Measurements from ENCODE around the gene AGFG1. TPM values are rescaled to one million over a fixed set of nuclear protein-coding genes. Genes with fewer than 3 reads are reported as not detected.

AGFG1 gene
- total and polyA plus RNA-seq, 9 donors: 21.3 to 78.9 (median 49.9) TPM

DNA sequence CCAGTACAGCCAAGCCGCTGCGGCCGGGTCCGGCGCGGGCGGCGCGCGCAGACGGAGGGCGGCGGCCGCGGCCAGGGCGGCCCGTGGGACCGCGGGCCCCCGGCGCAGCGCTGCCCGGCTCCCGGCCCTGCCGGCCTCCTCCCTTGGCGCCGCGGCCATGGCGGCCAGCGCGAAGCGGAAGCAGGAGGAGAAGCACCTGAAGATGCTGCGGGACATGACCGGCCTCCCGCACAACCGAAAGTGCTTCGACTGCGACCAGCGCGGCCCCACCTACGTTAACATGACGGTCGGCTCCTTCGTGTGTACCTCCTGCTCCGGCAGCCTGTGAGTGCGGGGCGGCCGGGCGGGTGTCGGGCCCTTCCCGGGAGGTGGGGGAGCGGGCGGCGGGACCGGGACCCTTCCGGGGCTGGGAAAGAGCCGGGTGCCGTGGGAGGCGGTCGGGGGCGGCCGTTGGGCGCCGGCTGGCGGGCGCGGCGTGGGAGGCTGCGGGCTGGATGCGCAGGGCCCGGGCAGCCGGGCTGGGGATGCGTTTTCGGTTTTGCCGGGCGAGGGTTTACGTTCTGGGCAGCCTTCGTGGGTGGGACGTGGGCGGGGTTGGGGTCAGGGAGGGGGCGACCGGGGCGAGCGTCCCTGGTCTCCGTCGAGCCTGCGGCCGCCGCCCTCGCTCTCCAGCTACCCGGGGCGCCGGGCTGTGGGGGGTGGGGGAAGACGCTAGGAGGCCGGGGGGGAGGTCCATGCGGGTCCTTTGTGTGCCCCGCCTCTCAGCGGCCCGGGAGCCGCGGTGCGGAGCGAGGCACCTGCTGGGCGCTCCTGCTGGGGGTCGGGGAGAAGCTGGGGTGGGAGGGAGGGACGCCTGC, 537 bp downstream of the AGFG1 start:
- TF ChIP-seq EP300 (IDR thresholded peaks at IDR 0.05) (no peak), POLR2A (IDR thresholded peaks at IDR 0.05) (no peak)
- TF ChIP-seq, protein P1, sequence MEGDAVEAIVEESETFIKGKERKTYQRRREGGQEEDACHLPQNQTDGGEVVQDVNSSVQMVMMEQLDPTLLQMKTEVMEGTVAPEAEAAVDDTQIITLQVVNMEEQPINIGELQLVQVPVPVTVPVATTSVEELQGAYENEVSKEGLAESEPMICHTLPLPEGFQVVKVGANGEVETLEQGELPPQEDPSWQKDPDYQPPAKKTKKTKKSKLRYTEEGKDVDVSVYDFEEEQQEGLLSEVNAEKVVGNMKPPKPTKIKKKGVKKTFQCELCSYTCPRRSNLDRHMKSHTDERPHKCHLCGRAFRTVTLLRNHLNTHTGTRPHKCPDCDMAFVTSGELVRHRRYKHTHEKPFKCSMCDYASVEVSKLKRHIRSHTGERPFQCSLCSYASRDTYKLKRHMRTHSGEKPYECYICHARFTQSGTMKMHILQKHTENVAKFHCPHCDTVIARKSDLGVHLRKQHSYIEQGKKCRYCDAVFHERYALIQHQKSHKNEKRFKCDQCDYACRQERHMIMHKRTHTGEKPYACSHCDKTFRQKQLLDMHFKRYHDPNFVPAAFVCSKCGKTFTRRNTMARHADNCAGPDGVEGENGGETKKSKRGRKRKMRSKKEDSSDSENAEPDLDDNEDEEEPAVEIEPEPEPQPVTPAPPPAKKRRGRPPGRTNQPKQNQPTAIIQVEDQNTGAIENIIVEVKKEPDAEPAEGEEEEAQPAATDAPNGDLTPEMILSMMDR (IDR thresholded peaks at IDR 0.05): no peak
- WGBS, 3 donors: 0 to 1% (median 1%) methylated on average over 43 to 105 of the region's 106 CpGs
- no peaks in the 10 kb centered on the region for H3K9me3 ChIP-seq
- peak overlapping the region; percentile 62 to 85 for H3K27ac ChIP-seq
- intact Hi-C loops (cut with DNase I): loop anchor here in 1 of 4 donors (5.0 kb wide), 1 partner anchor 305 kb away; no protein-coding TSS in a partner anchor
- peak; percentile 11 to 57 (median 32) for DNase-seq
- H3K4me3 ChIP-seq: peak overlapping the region; percentile 69
- peaks cover 3% of the 10 kb centered on the region for H3K4me1 ChIP-seq (ENCODE audit: insufficient read depth)
- no peaks in the 10 kb centered on the region for H3K27me3 ChIP-seq
- H3K36me3 ChIP-seq: no peaks in the 10 kb centered on the region

DNA sequence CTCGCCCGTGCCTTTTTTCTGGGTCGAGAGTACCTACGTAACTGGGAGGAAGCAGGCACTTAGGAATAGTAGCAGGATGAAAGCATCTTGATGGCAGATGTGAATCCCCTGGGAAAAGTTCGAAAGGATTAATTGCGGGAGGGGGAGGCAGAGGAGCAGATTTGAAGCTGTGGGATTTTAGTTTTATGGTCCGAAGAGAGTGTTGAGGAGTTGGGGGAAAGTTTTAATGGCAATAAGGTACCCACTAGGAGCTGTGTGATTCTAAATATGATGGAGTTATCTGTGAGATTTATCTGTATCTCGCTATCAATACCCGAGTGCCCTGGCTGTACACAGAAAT, 1.1 kb downstream of the AGFG1 start:
- Histone ChIP-seq H3K9me3 (no peaks in the 10 kb centered on the region), H3K36me3 (no peaks in the 10 kb centered on the region), H3K27ac (no peak overlapping the region), H3K27me3 (no peaks in the 10 kb centered on the region), H3K4me1 (ENCODE audit: insufficient read depth) (peaks cover 3% of the 10 kb centered on the region), H3K4me3 (peak overlapping the region; percentile 69)
- TF ChIP-seq POLR2A (IDR thresholded peaks at IDR 0.05): no peak
- no peak for TF ChIP-seq EP300 (IDR thresholded peaks at IDR 0.05)
- TF ChIP-seq, protein P1 (IDR thresholded peaks at IDR 0.05): no peak
- no peak for DNase-seq
- WGBS, 3 donors: 0 to 2% (median 1%) methylated on average over 9 of the region's 9 CpGs
- intact Hi-C loops (cut with DNase I): loop anchor here in 1 of 4 donors (5.0 kb wide), 1 partner anchor 304 kb away; no protein-coding TSS in a partner anchor

DNA sequence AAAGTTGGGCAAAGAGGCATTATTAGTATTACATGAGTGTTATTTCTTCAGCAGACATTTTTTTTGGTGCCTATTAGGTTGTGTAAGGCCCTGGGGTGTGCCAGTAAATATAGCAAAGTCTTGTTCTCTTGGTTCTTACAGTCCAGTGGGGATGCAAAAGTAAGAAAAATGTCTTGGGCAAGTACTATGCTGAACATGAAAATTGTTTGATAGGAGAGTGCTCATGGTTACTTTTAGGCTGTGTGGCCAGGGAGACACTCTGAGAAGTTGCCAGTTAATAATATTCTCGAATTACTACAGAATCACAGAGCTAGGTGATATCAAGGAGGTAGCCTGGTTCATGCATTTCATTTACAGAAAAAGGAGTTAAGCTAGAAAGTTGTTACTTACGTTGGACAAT, 1.9 kb downstream of the AGFG1 start:
- Histone ChIP-seq H3K4me3 (no peak overlapping the region), H3K27ac (no peak overlapping the region)
- intact Hi-C loops (cut with DNase I): loop anchor here in 1 of 4 donors (5.0 kb wide), 1 partner anchor 303 kb away; no protein-coding TSS in a partner anchor

DNA sequence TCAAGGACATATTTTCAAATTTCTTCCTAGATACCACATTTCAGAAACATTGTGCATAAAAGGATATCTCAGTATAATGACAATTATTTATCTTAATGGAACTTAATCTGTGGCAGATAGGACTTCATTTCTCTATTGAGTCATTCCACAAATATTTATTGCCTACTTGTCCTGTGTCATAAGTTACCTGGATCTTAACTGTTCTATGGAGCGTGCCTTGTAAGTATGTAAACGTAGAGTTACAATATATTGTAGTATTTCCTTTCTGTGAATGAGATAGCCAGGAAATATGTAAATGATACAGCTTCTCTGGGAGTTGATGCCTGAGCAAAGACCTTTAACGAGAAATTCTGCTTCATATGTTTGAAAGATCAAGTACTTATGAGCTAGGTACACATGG, 2.5 kb downstream of the AGFG1 start:
- DNase-seq: no peak
- Histone ChIP-seq H3K4me3 (no peak overlapping the region), H3K36me3 (no peaks in the 10 kb centered on the region), H3K27me3 (no peaks in the 10 kb centered on the region), H3K4me1 (ENCODE audit: insufficient read depth) (peaks cover 3% of the 10 kb centered on the region), H3K27ac (no peak overlapping the region), H3K9me3 (no peaks in the 10 kb centered on the region)
- WGBS, 3 donors: 52 to 68% (median 67%) methylated on average over 3 of the region's 3 CpGs
- intact Hi-C loops (cut with DNase I): loop anchor here in 1 of 4 donors (5.0 kb wide), 1 partner anchor 303 kb away; no protein-coding TSS in a partner anchor
- TF ChIP-seq, protein P1 (IDR thresholded peaks at IDR 0.05): no peak
- TF ChIP-seq POLR2A (IDR thresholded peaks at IDR 0.05): no peak
- no peak for TF ChIP-seq EP300 (IDR thresholded peaks at IDR 0.05)

More for the DNA sequence above, 1.9 kb downstream of the AGFG1 start:
- TF ChIP-seq, protein P1 (IDR thresholded peaks at IDR 0.05): no peak
- no peak for TF ChIP-seq EP300 (IDR thresholded peaks at IDR 0.05)
- TF ChIP-seq POLR2A (IDR thresholded peaks at IDR 0.05): no peak
- H3K27me3 ChIP-seq: no peaks in the 10 kb centered on the region
- no peaks in the 10 kb centered on the region for H3K9me3 ChIP-seq
- H3K36me3 ChIP-seq: no peaks in the 10 kb centered on the region
- peaks cover 3% of the 10 kb centered on the region for H3K4me1 ChIP-seq (ENCODE audit: insufficient read depth)
- DNase-seq: no peak
- 32 to 47% (median 36%) methylated on average over 2 of the region's 2 CpGs for WGBS, 3 donors
